Smooth muscle cell of the pulmonary artery (primary cell): ENCODE results near the gene ZFAND6. TPM values are rescaled to one million over a fixed set of nuclear protein-coding genes. Genes with fewer than 3 reads are reported as not detected.

ENCODE experiments used
- total RNA-seq: library from RNA; depleted of rRNA; stranded (reverse); fragments of >200 nt; gene quantifications from 2 replicates; pipeline ENCODE4 v1.2.3, GENCODE V29; 2014

Gene ZFAND6
- total RNA-seq = 103 and 122 TPM in 2 replicates

GRCh38 chr15:80058851-80059785, at the start of gene ZFAND6:
Gene ZFAND6 (plus strand): TSS chr15:80059676. CDS start chr15:80120345, 60,669 bp downstream.

DNA sequence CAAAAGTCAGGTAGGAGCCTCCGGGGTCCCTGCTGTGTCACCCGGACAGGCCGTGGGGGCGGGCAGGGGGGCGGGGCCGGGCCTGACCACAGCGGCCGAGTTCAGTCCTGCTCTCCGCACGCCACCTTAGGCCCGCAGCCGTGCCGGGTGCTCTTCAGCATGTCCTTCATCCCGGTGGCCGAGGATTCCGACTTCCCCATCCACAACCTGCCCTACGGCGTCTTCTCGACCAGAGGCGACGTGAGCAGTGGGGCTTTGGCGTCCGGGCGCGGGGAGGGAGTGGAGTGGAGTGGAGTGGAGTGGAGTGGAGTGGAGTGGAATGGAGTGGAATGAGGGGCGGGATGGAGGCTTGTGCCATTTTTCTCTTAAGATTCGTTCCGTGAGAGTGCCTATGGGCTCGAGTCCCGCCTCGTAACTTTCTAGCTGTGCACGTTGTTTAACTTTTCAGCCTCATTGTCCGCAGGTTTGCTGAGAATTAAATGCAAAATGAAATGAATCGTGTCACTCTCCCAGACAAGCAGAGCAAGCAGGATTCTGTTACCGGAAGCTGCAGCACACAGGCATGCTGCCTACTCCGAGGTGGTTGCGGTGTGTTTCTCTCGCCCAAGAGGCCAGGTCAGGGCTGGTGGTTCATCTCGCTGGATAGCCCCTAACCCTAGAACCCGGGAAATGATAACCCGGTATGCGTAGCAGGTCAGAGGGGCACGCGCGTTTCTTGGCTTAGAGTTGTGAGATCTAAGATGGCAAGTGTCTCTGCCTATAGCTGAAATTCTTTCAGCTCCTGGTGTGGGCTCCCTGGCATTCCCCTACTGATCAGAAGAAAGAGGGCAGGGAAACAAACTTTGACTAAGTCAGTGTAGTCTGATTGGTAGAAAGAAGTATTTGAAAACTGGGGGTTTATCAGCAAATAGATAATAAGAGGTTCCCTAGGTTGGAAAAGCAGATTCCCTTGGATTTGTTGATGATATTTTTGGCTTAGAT, 93.7 kb downstream of the ZFAND6 start, which contains the start of gene FAH:
Gene FAH (plus strand): TSS at position 104 of the 981 bp plus-strand sequence. CDS start 56 bp downstream, at position 160.

Other genes with a start within 250 kb of the ZFAND6 start
- 5.0 and 8.4 TPM in 2 replicates for gene MTHFS, start 162.7 kb upstream of the ZFAND6 start, total RNA-seq
- gene BCL2A1, start 88.5 kb upstream of the ZFAND6 start, total RNA-seq = 0.33 and 1.1 TPM in 2 replicates
- gene FAH, start 93.3 kb downstream of the ZFAND6 start, total RNA-seq = 32.6 and 51.8 TPM in 2 replicates
- not detected in 2 replicates for gene CTXND1, start 192.5 kb downstream of the ZFAND6 start, total RNA-seq